ENCODE data around the gene FGF9. TPM values are rescaled to one million over a fixed set of nuclear protein-coding genes. Genes with fewer than 3 reads are reported as not detected.

FGF9 gene
- total RNA-seq, 4 donors from 2014 or later, result 0.22 to 0.82 (median 0.38) TPM; not detected in 1

- TF ChIP-seq CTCF (IDR thresholded peaks at IDR 0.05; ENCODE audit: low read depth), result no peak
These were observed 4.5 kb downstream of the FGF9 start for GRCh38 chr13:21675095-21675991.

GRCh38 chr13:21676611-21677021, 5.7 kb downstream of the FGF9 start:
- no peak for TF ChIP-seq CTCF (IDR thresholded peaks at IDR 0.05; ENCODE audit: low read depth)

- TF ChIP-seq CTCF (IDR thresholded peaks at IDR 0.05; ENCODE audit: low read depth), result no peak
These were observed 6.3 kb downstream of the FGF9 start for GRCh38 chr13:21677075-21677623.

- no peak for TF ChIP-seq CTCF (IDR thresholded peaks at IDR 0.05; ENCODE audit: low read depth)
These were observed 12.3 kb downstream of the FGF9 start for GRCh38 chr13:21683034-21683733.

- TF ChIP-seq CTCF (IDR thresholded peaks at IDR 0.05; ENCODE audit: low read depth), result no peak
These were observed 13.7 kb downstream of the FGF9 start for GRCh38 chr13:21684576-21684975.

GRCh38 chr13:21685485-21686064, 14.7 kb downstream of the FGF9 start:
- TF ChIP-seq CTCF (IDR thresholded peaks at IDR 0.05; ENCODE audit: low read depth), result no peak

Measured in subcutaneous adipose tissue (tissue), 4 donors.